CD1c-positive myeloid dendritic cell (primary cell): ENCODE data around the gene TMEM130.
"Not testable (repeated sequence)": the region's sequence is repeated elsewhere in the genome, so short reads cannot be mapped to it uniquely, and the experiment has no call there.

Experiments
- DNase-seq: peaks from one replicate; pipeline ENCODE4 v3.0.0-alpha.2; 2016; ENCODE audit errors: extremely low spot score

TMEM130 gene

DNA sequence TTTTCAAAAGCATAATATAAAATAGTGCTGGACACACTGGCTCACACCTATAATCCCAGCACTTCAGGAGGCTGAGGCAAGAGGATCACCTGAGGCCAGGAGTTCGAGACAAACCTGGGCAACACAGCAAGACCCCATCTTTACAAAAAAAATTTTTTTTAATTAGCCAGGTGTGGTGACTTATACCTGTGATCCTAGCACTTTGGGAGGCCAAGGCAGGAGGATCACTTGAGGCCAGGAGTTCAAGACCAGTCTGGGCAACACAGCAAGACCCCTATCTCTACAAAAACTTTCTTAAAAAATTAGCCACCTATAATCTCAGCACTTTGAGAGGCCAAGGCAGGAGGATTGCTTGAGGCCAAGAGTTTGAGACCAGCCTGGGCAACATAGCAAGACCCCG lies 27.3 kb downstream of the TMEM130 start:
- DNase-seq: not testable (repeated sequence)

DNA sequence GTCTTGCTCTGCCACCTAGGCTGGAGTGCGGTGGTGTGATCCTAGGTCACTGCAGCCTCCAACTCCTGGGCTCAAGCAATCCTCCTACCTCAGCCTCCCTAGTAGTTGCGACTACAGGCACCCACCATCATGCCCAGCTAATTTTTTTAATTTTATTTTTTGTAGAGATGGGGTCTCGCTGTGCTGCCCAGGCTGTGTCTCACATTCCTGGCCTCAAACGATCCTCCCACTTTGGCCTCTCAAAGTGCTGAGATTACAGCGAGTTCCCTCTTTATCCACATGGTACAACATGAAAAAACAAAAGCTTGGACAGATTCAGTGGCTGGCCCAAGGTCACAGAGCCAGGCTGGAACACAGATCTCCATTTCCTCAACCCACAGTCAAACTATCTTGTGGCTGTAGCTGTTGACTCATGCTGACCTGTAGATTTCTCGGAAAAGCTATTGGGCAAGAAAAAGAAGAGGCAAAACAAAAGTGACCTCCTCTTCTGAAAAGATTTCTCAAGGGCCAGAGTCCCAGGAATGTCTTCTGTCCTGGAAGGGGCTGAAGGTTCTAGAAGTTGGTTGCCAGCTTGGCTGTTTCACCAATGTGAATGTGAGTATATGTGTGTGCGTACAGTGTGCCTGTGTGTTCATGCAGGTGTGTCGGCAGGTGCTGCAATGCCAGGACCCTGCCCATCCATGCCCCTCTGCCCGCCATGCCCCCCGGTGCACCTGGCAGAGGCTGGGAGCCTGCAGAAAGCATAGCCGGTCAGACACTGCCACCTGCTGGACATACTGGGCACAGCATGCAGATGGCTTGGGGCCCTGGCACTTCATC lies 28.4 kb downstream of the TMEM130 start:
- peak; percentile 77 for DNase-seq

DNA sequence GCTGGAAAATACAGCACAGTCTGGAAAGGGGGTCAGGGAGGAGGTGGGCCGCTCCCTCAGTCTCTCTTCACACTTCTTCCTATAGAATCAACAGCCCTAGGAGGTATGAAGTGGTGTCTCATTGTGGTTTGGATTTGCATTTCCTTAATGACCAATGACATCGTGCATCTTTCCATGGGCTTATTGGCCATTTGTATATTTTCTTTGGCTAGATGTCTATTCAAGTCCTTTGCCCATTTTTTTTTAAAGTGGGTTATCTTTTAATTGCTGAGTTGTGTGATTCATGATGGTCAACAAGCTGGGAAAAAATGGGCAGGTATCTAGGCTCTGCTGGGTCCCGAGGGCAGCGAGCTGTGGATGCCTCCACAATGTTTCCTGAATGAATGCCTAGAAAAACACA lies 29.1 kb downstream of the TMEM130 start:
- DNase-seq: no peak

DNA sequence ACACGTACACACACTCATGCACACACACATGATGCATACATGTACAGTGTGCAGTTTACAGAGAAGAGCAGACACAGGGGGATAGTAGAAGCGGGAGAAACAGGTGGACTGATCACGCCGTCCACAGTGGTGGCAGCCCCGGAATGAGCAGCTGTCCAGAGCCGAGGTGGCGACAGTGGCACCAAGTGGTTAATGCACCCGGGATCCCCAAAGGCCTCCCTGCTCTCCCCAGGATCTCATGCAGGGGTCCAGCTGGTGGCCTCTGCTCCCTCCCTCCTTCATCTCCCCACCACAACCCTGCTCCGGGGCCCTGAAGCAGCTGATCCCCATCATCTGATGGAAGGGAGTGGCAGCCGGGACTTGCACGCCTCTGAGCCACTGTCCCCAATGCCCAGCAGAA lies 29.7 kb downstream of the TMEM130 start:
- DNase-seq: no peak

DNA sequence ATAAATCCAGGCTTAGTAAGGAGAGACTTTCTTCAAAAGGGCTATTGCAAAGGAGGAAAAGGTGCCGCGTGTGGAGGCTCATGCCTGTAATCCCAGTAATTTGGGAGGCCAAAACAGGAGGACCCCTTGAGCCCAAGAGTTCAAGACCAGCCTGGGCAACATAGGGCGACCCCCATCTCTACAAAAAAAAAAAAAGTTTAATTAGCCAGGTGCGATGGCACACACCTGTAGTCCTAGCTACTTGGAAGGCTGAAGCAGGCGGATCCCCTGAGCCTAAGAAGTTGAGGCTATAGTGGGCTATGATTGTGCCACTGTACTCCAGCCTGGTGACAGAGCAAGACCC lies 32.2 kb downstream of the TMEM130 start:
- no peak for DNase-seq

DNA sequence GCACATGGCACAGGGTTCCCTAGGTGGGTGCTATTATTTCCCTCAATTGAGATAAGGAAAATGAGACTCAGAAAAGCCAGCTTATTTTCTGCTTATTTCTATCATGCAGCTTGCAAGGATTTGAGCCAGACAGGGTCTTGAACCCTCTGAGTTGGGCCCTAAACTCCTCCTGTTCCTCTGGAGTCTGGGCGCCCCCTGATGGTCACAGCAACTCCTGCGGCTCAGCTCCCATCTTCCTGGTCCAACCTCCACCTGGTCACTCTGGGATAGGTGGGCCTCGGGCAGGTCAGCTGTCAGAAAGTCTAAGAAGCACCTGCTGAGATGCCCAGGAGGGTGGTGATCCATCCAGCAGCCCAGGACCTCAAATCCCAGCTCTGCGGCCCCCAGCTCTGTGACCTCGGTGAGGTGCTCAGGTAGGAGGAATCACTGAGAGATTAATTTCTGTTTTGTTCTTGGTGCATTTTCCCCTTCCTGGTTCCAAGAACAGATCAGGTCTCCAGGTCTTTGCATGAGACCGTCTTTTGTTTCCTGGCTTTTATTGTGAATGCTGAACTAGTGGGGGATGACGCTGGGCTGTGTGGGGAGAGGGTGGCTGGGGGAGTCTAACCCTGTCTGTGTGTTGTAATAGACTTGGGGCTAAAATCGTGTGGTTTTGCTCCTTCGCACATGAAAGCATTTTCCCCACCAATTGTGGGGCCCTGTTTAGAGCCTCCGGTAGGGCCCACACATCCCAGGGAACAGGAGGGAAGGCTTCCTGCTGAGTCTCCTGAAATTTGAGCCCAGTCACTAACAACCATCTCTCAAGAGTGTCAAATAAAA lies 32.8 kb downstream of the TMEM130 start:
- DNase-seq: peak; percentile 33

DNA sequence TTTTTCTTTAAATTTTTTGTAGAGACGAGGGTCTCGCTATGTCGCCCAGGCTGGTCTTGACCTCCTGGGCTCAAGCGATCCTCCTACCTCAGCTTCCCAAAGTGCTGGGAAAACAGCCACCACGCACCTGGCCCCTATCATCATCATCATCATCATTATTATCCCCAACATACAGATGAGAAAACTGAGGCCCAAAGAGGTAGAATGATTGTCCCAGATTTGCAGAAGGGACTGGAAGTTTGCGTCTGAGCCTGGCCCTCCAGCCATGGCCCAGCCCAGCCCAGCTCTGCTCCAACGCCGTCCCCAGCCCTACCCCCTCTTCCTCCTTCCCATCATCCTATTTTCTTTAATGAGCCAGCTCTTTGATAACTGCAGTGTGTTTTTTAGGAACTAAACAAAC lies 34.9 kb downstream of the TMEM130 start:
- DNase-seq: no peak

DNA sequence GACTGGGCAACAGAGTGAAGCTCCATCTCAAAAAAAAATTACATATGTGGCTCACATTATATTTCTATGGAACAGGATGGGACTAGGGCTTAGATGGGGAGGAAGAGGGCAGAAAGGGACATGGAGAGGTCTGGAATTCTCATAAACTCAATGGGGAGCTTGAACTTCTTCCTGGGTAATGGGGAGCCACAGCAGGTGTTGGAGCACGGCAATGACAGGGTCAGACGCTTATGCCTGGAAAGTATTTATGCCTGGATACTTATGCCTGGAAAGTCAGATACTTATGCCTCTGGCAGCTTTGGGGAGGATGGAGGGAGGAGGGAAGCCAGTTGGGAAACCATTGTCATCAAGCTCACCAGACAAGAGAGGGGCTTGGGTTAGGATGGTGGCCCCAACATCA lies 36.8 kb downstream of the TMEM130 start:
- no peak for DNase-seq

DNA sequence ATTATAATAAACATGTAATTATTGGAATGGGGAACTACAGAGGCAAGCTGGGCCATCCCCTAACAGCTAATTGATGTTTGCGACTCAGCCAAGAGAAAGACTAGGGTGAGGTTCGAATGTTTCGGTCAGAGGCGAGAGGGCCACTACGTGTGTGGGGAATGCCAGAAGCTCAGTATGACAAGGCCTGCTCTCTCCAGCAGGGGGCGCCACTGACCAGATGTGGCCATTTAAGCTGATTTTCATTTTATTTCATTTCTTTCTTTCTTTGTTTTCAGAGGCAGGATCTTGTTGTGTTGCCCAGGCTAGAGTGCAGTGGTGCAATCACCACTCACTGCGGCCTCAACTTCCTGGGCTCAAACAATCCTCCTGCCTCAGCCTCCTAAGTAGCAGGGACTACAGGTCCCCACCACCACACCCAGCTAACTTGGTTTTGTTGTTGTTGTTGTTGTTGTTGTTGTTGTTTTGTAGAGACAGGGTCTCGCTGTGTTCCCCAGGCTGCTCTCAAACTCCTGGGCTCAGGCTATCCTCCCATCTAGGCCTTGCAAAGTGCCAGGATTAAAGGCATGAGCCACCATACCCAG lies 38.1 kb downstream of the TMEM130 start:
- peak; percentile 65 for DNase-seq

DNA sequence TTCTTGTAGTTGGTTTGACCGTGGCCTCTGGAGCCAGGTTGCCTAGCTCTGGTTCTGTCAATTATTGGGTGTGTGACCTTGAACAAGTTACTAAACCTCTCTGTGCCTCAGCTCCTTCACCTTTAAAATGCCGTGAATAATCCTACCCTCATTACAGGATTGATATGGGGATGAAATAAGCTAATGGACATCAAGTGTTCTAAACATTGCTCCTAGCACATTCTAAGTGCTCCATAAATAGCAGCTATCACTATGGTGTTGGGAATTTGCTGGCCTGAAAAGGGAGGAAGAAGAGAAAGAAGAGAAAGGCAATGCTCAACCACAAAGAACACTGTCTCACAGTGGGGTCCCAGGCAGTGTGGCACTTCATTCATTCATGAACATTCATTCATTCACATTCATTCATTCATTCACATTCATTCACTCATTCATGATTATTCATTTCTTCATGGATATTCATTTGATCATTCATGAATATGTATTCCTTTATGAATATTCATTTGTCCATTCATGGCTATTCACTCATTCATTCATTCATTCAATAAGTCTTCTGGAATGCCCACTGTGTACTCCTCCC lies 38.8 kb downstream of the TMEM130 start:
- DNase-seq: no peak

DNA sequence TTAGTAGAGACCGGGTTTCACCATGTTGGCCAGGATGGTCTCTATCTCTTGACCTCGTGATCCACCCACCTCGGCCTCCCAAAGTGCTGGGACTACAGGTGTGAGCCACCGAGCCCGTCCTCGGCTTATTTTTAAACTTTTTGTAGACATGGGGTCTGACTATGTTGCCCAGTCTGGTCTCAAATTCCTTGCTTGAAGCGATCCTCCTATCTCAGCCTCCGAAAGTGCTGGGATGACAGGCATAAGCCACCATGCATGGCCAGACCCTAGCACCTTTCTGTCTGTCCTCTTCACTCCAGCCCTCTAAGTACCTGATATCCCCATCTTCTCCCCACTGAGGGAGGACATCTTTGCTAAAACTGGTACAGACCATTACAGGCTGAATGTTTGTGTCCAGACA lies 41.4 kb downstream of the TMEM130 start:
- no peak for DNase-seq

DNA sequence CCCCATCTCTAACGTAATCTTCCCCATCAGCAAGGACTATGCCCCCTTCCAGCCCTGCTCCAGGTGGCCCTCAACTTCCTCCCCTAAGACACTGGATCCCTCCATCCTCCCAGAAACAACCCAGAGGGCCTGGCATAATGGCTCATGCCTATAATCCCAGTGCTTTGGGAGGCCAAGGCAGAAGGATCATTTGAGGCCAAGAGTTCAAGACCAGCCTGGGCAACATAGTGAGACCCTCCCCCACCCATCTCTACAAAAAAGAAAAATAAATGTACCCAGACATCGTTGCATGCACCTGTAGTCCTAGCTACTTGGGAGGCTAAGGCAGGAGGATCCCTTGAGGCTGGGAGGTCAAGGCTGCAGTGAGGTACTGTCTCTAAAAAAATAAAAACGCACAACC lies 42.6 kb downstream of the TMEM130 start:
- DNase-seq: no peak

DNA sequence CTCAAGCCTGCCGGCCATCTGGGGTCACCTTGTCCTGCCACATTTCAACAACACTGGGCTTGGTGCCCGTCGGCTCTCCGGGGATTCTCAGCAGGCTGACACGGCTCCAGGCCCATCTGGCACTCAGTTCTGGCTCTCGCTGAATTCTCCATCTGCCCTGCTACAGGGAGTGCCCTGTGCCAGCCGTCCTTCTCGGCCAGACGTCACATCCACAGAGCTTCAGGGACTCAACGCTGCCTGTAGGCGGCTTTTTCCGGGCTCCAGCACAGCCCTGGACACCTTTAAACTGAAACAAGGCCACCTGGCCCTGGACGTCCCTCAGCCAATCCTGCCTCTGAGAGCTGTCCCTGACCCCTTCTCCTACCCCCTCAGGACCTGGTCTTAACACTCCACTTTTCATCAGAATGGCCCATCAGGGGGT lies 43.0 kb downstream of the TMEM130 start:
- no peak for DNase-seq

DNA sequence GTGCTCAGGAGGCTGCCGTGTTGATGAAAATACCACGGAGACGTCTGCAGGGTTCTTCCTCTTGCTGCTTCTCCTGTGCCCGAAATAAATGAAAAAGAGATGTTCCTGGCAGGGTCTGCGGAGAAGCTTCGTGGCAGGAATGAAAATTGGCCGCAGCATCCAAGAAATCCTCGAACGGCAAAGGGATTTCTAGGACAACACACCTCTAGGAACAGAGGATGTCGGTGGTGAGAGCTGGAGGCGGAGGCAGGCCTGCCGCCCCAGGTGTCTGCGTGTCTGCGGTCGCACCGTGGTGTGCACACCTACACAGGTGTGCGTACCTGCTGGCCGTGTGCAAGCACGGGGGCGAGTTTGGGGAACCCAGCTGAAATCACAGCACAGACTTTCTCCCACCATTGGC lies 43.4 kb downstream of the TMEM130 start:
- no peak for DNase-seq

DNA sequence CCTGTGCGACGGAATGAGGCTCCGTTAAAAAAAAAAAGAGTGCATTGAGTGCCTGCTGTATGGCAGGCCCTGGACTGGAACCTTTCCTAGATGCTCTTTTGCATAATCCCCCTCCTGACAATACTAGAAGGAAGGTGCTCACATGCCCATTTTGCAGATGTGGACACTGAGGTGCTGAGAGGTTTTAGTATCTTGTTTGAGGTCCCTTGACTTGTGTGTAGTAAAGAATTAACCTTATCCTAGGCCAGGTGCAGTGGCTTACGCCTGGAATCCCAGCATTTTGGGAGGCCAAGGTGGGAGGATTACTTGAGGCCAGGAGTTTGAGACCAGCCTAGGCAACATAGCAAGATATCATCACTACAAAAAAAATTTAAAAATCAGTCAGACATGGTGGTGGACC lies 46.6 kb downstream of the TMEM130 start:
- no peak for DNase-seq

DNA sequence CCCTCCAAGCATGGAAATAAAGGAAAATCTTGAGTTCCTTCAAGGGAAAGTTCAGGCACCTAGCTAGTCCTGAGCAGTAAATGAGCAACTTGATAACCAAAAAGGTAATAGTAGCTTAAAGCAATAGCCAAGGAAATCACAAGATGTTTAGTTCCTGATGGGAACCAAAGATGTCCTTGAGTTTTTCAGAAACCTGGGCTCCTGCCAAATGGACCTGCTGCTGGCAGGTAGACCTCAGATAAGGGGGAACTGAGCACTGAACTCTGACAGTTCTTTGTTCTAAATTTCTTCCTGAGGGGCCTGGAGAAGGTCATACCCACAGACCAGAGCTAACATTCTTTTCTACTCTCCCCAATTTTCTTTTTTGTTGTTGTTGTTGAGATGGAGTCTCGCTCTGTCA lies 48.5 kb downstream of the TMEM130 start:
- no peak for DNase-seq

DNA sequence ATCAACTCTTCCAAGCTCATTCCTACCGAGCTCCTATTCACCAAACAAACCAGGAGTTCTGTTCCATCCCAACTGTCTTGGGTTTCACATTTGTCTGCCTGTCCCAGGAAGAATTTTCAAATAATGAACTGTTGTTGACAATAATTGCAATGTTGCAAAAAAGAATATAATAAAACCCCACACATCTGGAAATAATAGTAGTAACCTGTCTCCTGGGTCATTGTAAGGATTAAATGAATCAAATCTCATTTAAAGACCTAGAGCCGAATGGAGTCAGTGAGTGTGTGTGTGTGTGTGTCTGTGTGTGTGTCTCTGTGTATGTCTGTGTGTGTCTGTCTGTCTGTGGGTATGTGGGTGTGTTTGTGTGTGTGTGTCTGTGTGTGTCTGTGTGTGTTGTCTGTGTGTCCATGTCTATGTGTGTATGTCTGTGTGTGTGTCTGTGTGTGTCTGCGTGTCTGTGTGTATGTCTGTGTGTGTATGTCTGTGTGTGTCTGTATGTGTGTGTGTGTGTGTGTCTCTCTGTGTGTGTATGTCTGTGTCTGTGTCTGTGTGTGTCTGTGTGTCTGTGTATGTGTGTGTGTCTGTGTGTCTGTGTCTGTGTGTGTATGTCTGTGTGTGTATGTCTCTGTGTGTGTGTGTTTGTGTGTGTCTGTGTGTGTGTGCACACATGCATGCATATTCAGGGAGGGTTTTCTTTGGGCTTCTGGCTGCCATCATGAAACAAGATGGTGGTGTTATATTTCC lies 52.7 kb downstream of the TMEM130 start:
- no peak for DNase-seq

DNA sequence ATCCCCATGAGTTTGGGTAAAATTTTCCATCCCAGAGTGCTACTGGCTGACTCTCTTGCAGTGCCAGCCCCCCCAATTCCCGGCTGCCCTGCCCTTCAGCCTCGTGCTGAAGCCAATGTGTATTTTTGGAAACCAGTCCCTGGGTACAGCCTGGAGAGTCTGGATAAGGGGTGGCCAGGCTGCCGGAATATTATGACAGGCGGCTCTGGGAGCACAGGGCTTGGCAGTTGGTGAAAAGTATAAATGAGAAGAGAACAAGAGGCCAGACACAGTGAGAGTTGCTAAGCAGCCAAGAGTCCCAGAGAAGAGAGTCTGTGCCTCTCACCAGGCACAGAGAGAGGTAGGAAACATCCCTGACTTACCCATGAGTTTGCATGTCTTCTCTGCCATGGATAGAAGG lies 53.6 kb downstream of the TMEM130 start:
- DNase-seq: no peak

DNA sequence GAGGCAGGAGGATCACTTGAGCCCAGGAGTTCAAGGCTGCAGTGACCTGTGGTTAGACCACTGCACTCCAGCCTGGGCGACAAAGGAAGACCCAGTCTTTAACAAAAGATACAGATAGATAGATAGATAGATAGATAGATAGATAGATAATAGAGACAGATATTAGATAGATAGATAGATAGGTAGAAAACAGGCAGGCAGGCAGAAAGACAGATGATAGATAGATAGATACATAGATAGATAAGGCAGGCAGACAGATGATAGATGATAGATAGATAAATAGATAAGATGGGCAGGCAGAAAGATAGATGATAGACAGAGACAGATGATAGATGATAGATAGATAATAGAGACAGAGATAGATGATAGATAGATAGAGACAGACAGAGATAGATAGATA lies 54.5 kb downstream of the TMEM130 start:
- no peak for DNase-seq

DNA sequence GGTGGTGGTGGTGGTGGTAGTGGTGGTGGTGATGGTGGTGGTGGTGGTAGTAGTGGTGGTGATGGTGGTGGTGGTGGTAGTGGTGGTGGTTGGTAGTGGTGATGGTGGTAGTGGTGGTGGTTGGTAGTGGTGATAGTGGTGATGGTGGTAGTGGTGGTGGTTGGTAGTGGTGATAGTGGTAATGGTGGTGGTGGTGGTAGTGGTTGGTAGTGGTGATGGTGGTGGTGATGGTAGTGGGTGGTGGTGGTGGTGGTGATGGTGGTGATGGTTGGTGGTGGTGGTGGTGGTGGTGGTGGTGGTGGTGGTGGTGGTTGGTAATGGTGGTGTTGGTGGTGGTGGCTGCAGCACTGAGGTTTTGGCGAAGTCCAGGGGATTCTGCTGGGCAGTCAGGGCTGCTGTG lies 58.5 kb downstream of the TMEM130 start:
- no peak for DNase-seq

DNA sequence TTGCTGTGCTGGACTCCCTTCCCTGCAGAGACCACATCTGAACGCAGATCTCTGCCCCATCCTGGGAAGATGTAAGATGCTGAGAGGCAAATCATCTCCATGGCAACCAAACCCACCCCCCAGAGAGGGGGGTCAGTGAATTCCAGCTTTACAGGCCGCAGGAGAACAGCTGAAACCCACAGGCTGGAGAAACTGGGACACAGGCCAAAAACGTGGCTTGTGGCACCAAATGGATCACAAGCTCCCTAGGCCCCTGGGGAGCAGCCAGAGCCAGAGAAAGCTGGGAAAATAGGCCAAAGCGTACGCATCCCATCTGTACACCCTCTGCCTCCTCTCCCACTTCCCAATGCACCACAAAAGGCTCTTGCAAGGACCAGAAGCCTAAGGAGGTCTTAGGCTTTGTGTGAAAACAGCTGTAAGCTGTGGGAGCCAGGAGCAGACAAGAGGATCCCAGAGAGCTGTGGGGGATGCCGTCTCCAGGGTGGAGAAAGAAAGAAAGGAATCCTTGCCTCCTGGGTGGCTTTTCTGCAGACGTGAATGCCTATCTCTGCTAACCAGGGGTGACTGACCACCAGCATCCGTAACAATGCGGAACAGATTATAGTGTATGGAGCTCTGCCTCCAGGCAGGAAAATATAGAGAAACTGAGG lies 59.5 kb downstream of the TMEM130 start:
- DNase-seq: no peak
